Esophagus muscularis mucosa (tissue), 4 donors: ENCODE measurements around the gene SSBP2. TPM values are rescaled to one million over a fixed set of nuclear protein-coding genes. Genes with fewer than 3 reads are reported as not detected.

ENCODE experiments used
- DNase-seq: peaks from one replicate; pipeline ENCODE4 v3.0.0-alpha.2; 2017; ENCODE audit errors: extremely low spot score
- H3K27ac ChIP-seq, 4 donors: fragments of 200-600 bp; sonication (generic); replicated peaks in 1 of 4; 1 replicate in 3 of 4; 2 replicates in 1 of 4; pipeline ENCODE4 v1.5.1; 2016 to 2019; ENCODE audit warnings: mild to moderate bottlenecking in 1 of 4
- H3K27me3 ChIP-seq, 4 donors: fragments of 200-600 bp; sonication (generic); one replicate each; pipeline versions ENCODE4 v1.5.1 to v1.6.0; 2016 to 2019
- H3K36me3 ChIP-seq, 4 donors: fragments of 200-600 bp; sonication (generic); one replicate each; pipeline ENCODE4 v1.5.1; 2016 to 2019
- H3K4me1 ChIP-seq, 4 donors: fragments of 200-600 bp; sonication (generic); one replicate each; pipeline ENCODE4 v1.5.1; 2016 to 2019
- H3K4me3 ChIP-seq, 4 donors: fragments of 200-600 bp; sonication (generic); 1 replicate in 2 of 4; 2 replicates in 2 of 4; pipeline ENCODE4 v1.5.1; 2016 to 2019; ENCODE audit warnings: mild to moderate bottlenecking in 4 of 4, moderate library complexity in 1 of 4
- H3K9me3 ChIP-seq, 4 donors: fragments of 200-600 bp; sonication (generic); 1 replicate in 3 of 4; 2 replicates in 1 of 4; pipeline ENCODE4 v1.5.1; 2016 to 2019
- EP300 ChIP-seq: sonication (generic); formaldehyde crosslinking; IDR thresholded peaks from one replicate; pipeline ENCODE4 v1.6.1; 2017; ENCODE audit warnings: antibody characterized with exemption
- POLR2A ChIP-seq: fragments of 450-650 bp; IDR thresholded peaks from one replicate; pipeline ENCODE4 v1.6.1; 2017; ENCODE audit warnings: antibody characterized with exemption, moderate library complexity, mild to moderate bottlenecking, low read depth
- POLR2AphosphoS5 ChIP-seq, 2 donors: sonication (generic); formaldehyde crosslinking; IDR thresholded peaks; one replicate each; pipeline ENCODE4 v1.6.1; 2017; ENCODE audit warnings: antibody characterized with exemption in 2 of 2
- WGBS: methylation state at CpG from one replicate; pipeline ENCODE4 v1.1.5; 2018; 5-methylcytosine and 5-hydroxymethylcytosine counted together
- intact Hi-C: fragments of 100-400 bp; cut with DNase I; formaldehyde crosslinking; loops from one replicate; pipeline ENCODE4 v1.15.1; 2023
- total RNA-seq, 4 donors: library from RNA; depleted of rRNA; stranded (reverse); fragments of >200 nt; gene quantifications; one replicate each; pipeline versions ENCODE4 v1.1.0 to v1.2.1, GENCODE V29; 2016
- TF ChIP-seq, protein P1 (sequence below), 3 experiments: fragments of 200-600 bp in 2 of 3; fragments of 450-650 bp in 1 of 3; sonication (generic) in 2 of 3; IDR thresholded peaks; one replicate each; pipeline ENCODE4 v1.5.1; 2017 to 2019; ENCODE audit warnings: antibody characterized with exemption in 3 of 3, mild to moderate bottlenecking in 2 of 3, moderate library complexity in 1 of 3

The SSBP2 gene
- total RNA-seq, 4 donors from 2014 or later: 62.9 to 97.2 (median 74.2) TPM

DNA sequence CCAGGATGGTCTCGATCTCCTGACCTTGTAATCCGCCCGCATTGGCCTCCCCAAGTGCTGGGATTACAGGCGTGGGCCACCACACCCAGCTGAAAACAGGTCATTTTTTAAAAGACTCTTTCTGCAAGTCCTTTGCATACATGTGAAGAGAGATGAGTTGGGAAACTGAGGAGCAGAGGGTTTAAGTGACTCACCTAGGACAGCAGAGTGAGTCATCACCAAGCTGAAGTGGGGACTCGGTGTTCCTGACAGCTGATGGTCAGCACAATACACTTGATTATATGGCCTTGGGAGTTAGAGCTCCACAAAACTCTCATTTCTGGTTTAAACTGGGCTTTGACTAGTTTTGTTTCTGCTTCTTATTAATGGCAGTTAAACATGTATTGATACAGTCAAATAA lies 38.1 kb upstream of the SSBP2 start:
- no peak for DNase-seq
- no peak for TF ChIP-seq POLR2A
- TF ChIP-seq POLR2AphosphoS5 (IDR thresholded peaks at IDR 0.05): peak; percentile 34 to 61
- intact Hi-C loops: no loop called here
- Histone ChIP-seq H3K27ac (peak overlapping the region in 1 of 4 donors; percentile 71), H3K9me3 (no peaks in the 10 kb centered on the region), H3K4me3 (no peak overlapping the region), H3K36me3 (no peaks in the 10 kb centered on the region), H3K27me3 (no peaks in the 10 kb centered on the region), H3K4me1 (peaks cover 20 to 35% (median 32%) of the 10 kb centered on the region in 4 donors)
- WGBS: 75% methylated on average over 5 of the region's 5 CpGs

- Histone ChIP-seq H3K27me3 (no peaks in the 10 kb centered on the region), H3K4me3 (peak overlapping the region in 2 of 4 donors; percentile 13 to 30), H3K36me3 (no peaks in the 10 kb centered on the region), H3K9me3 (no peaks in the 10 kb centered on the region), H3K4me1 (peaks cover 20 to 38% (median 36%) of the 10 kb centered on the region in 4 donors), H3K27ac (peak overlapping the region; percentile 41 to 71 (median 58))
- no peak for DNase-seq
- intact Hi-C loops: no loop called here
- WGBS: 35% methylated on average over 2 of the region's 2 CpGs
- TF ChIP-seq EP300 (no peak), POLR2AphosphoS5 (IDR thresholded peaks at IDR 0.05) (no peak), POLR2A (no peak)
- TF ChIP-seq, protein P1, sequence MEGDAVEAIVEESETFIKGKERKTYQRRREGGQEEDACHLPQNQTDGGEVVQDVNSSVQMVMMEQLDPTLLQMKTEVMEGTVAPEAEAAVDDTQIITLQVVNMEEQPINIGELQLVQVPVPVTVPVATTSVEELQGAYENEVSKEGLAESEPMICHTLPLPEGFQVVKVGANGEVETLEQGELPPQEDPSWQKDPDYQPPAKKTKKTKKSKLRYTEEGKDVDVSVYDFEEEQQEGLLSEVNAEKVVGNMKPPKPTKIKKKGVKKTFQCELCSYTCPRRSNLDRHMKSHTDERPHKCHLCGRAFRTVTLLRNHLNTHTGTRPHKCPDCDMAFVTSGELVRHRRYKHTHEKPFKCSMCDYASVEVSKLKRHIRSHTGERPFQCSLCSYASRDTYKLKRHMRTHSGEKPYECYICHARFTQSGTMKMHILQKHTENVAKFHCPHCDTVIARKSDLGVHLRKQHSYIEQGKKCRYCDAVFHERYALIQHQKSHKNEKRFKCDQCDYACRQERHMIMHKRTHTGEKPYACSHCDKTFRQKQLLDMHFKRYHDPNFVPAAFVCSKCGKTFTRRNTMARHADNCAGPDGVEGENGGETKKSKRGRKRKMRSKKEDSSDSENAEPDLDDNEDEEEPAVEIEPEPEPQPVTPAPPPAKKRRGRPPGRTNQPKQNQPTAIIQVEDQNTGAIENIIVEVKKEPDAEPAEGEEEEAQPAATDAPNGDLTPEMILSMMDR (IDR thresholded peaks at IDR 0.05): no peak
Observed at GRCh38 chr5:81788329-81788728, 37.4 kb upstream of the SSBP2 start.

GRCh38 chr5:81787474-81788242 lies 36.8 kb upstream of the SSBP2 start:
- Histone ChIP-seq H3K4me1 (peaks cover 20 to 38% (median 36%) of the 10 kb centered on the region in 4 donors), H3K27me3 (no peaks in the 10 kb centered on the region), H3K4me3 (peak overlapping the region; percentile 8 to 35 (median 22)), H3K27ac (peak overlapping the region; percentile 41 to 71 (median 58)), H3K36me3 (no peaks in the 10 kb centered on the region), H3K9me3 (no peaks in the 10 kb centered on the region)
- WGBS: 10% methylated on average over 3 of the region's 3 CpGs
- no peak for TF ChIP-seq EP300
- no peak for TF ChIP-seq POLR2A
- TF ChIP-seq POLR2AphosphoS5 (IDR thresholded peaks at IDR 0.05): peak; percentile 14 to 60
- TF ChIP-seq, protein P1 (IDR thresholded peaks at IDR 0.05): no peak
- intact Hi-C loops: loop anchor here (1.0 kb wide), 1 partner anchor 64 kb away; no protein-coding TSS in a partner anchor
- DNase-seq: no peak

GRCh38 chr5:81786991-81787390 lies 36.1 kb upstream of the SSBP2 start:
- H3K27me3 ChIP-seq: no peaks in the 10 kb centered on the region
- H3K9me3 ChIP-seq: no peaks in the 10 kb centered on the region
- no peak overlapping the region for H3K4me3 ChIP-seq
- no peaks in the 10 kb centered on the region for H3K36me3 ChIP-seq
- TF ChIP-seq, protein P1 (IDR thresholded peaks at IDR 0.05): no peak
- TF ChIP-seq EP300: no peak
- TF ChIP-seq POLR2A: no peak
- no peak for TF ChIP-seq POLR2AphosphoS5 (IDR thresholded peaks at IDR 0.05)
- intact Hi-C loops: loop anchor here (1.0 kb wide), 1 partner anchor 64 kb away; no protein-coding TSS in a partner anchor
- no peak for DNase-seq
- H3K27ac ChIP-seq: peak overlapping the region; percentile 7 to 71 (median 58)
- peaks cover 20 to 38% (median 36%) of the 10 kb centered on the region in 4 donors for H3K4me1 ChIP-seq
- WGBS: 58% methylated on average over 5 of the region's 5 CpGs

- Histone ChIP-seq H3K9me3 (no peaks in the 10 kb centered on the region), H3K4me3 (no peak overlapping the region), H3K36me3 (no peaks in the 10 kb centered on the region), H3K27ac (peak overlapping the region in 3 of 4 donors; percentile 7 to 71 (median 57)), H3K27me3 (no peaks in the 10 kb centered on the region), H3K4me1 (peaks cover 20 to 38% (median 36%) of the 10 kb centered on the region in 4 donors)
- TF ChIP-seq POLR2AphosphoS5 (IDR thresholded peaks at IDR 0.05): no peak
- no peak for TF ChIP-seq POLR2A
- TF ChIP-seq, protein P1 (IDR thresholded peaks at IDR 0.05): no peak
- no peak for TF ChIP-seq EP300
- DNase-seq: no peak
- intact Hi-C loops: no loop called here
- 90% methylated on average over 5 of the region's 5 CpGs for WGBS
Observed at GRCh38 chr5:81786496-81786895, 35.6 kb upstream of the SSBP2 start.
